Left ventricle myocardium inferior (tissue), 1 donor: ENCODE measurements around the gene SDC4. TPM values are rescaled to one million over a fixed set of nuclear protein-coding genes. Genes with fewer than 3 reads are reported as not detected.

Experiments used
- DNase-seq: peaks from one replicate; pipeline ENCODE4 v3.0.0-alpha.2; 2020
- H3K27ac ChIP-seq: fragments of 200-600 bp; replicated peaks from 2 replicates; pipeline ENCODE4 v1.8.0; 2021
- H3K27me3 ChIP-seq: fragments of 200-600 bp; 2 replicates; pipeline ENCODE4 v1.8.0; 2021; ENCODE audit warnings: low read depth
- H3K36me3 ChIP-seq: fragments of 200-600 bp; 2 replicates; pipeline ENCODE4 v1.8.0; 2021
- H3K4me1 ChIP-seq: fragments of 200-600 bp; 2 replicates; pipeline ENCODE4 v1.8.0; 2021
- H3K4me3 ChIP-seq: fragments of 200-600 bp; 2 replicates; pipeline ENCODE4 v1.8.0; 2021; ENCODE audit warnings: mild to moderate bottlenecking, moderate library complexity
- H3K9me3 ChIP-seq: fragments of 200-600 bp; replicated peaks from 2 replicates; pipeline ENCODE4 v1.8.0; 2021
- CTCF ChIP-seq: fragments of 200-600 bp; IDR thresholded peaks from 2 replicates; pipeline ENCODE4 v1.8.0; 2021; ENCODE audit warnings: antibody characterized with exemption, mild to moderate bottlenecking, borderline replicate concordance
- intact Hi-C: fragments of 100-400 bp; cut with micrococcal nuclease; formaldehyde crosslinking; loops from one replicate; pipeline ENCODE4 v1.11.0; 2022
- total RNA-seq: library from RNA; stranded (reverse); fragmentation: NEBNext Ultra II Directional; extraction: Animal tissue kit (Norgen Biotek cat#: 25700); gene quantifications from one replicate; pipeline ENCODE4 v1.2.1, GENCODE V29; 2021
- donor health status: DM: no; HTN: yes; CAD: no; lungs with severe emphysema.

Gene SDC4
- total RNA-seq, 1 donor from 2014 or later, result 77.4 TPM

GRCh38 chr20:45301824-45302271, 46.4 kb downstream of the SDC4 start:
- no peak for TF ChIP-seq CTCF
- intact Hi-C loops, result no loop called here
- H3K4me1 ChIP-seq, result peaks cover 4% of the 10 kb centered on the region
- peaks cover 83% of the 10 kb centered on the region for H3K27me3 ChIP-seq
- H3K36me3 ChIP-seq, result no peaks in the 10 kb centered on the region
- DNase-seq, result no peak
- H3K27ac ChIP-seq, result no peak overlapping the region
- H3K9me3 ChIP-seq, result no peaks in the 10 kb centered on the region
- no peak overlapping the region for H3K4me3 ChIP-seq

GRCh38 chr20:45300961-45301360, 47.3 kb downstream of the SDC4 start:
- Histone ChIP-seq H3K4me3 (no peak overlapping the region), H3K27me3 (peaks cover 81% of the 10 kb centered on the region), H3K36me3 (no peaks in the 10 kb centered on the region), H3K27ac (no peak overlapping the region), H3K4me1 (no peaks in the 10 kb centered on the region), H3K9me3 (no peaks in the 10 kb centered on the region)
- peak; percentile 22 for TF ChIP-seq CTCF
- intact Hi-C loops, result no loop called here
- no peak for DNase-seq

- peaks cover 81% of the 10 kb centered on the region for H3K27me3 ChIP-seq
- intact Hi-C loops, result no loop called here
Observed at GRCh38 chr20:45299786-45300185, 48.4 kb downstream of the SDC4 start.

GRCh38 chr20:45297786-45298497, 50.3 kb downstream of the SDC4 start:
- Histone ChIP-seq H3K36me3 (no peaks in the 10 kb centered on the region), H3K27ac (no peak overlapping the region), H3K4me3 (no peak overlapping the region), H3K27me3 (peaks cover 81% of the 10 kb centered on the region), H3K9me3 (no peaks in the 10 kb centered on the region), H3K4me1 (peaks cover 14% of the 10 kb centered on the region)
- intact Hi-C loops, result no loop called here
- no peak for DNase-seq
- TF ChIP-seq CTCF, result no peak

More at GRCh38 chr20:45299786-45300185, 48.4 kb downstream of the SDC4 start:
- Histone ChIP-seq H3K4me1 (no peaks in the 10 kb centered on the region), H3K9me3 (no peaks in the 10 kb centered on the region), H3K4me3 (no peak overlapping the region), H3K27ac (no peak overlapping the region), H3K36me3 (no peaks in the 10 kb centered on the region)
- no peak for DNase-seq
- no peak for TF ChIP-seq CTCF

GRCh38 chr20:45294659-45295058, 53.6 kb downstream of the SDC4 start:
- Histone ChIP-seq H3K27ac (no peak overlapping the region), H3K9me3 (no peaks in the 10 kb centered on the region), H3K27me3 (peaks cover 62% of the 10 kb centered on the region), H3K36me3 (no peaks in the 10 kb centered on the region), H3K4me3 (no peak overlapping the region), H3K4me1 (peaks cover 21% of the 10 kb centered on the region)
- intact Hi-C loops, result no loop called here
- no peak for TF ChIP-seq CTCF
- DNase-seq, result no peak
